GM19324 (cell line): ENCODE data around the gene UBR3.
"Not testable (repeated sequence)": the region's sequence is repeated elsewhere in the genome, so short reads cannot be mapped to it uniquely, and the experiment has no call there.

Experiments used
- ATAC-seq: cut with Tn5 transposase; IDR thresholded peaks from one replicate; pipeline ENCODE4 v1.9.1; 2021; ENCODE audit warnings: mild to moderate bottlenecking, moderate library complexity; ENCODE audit not compliant: unreplicated experiment, low FRiP score

UBR3 gene, protein sequence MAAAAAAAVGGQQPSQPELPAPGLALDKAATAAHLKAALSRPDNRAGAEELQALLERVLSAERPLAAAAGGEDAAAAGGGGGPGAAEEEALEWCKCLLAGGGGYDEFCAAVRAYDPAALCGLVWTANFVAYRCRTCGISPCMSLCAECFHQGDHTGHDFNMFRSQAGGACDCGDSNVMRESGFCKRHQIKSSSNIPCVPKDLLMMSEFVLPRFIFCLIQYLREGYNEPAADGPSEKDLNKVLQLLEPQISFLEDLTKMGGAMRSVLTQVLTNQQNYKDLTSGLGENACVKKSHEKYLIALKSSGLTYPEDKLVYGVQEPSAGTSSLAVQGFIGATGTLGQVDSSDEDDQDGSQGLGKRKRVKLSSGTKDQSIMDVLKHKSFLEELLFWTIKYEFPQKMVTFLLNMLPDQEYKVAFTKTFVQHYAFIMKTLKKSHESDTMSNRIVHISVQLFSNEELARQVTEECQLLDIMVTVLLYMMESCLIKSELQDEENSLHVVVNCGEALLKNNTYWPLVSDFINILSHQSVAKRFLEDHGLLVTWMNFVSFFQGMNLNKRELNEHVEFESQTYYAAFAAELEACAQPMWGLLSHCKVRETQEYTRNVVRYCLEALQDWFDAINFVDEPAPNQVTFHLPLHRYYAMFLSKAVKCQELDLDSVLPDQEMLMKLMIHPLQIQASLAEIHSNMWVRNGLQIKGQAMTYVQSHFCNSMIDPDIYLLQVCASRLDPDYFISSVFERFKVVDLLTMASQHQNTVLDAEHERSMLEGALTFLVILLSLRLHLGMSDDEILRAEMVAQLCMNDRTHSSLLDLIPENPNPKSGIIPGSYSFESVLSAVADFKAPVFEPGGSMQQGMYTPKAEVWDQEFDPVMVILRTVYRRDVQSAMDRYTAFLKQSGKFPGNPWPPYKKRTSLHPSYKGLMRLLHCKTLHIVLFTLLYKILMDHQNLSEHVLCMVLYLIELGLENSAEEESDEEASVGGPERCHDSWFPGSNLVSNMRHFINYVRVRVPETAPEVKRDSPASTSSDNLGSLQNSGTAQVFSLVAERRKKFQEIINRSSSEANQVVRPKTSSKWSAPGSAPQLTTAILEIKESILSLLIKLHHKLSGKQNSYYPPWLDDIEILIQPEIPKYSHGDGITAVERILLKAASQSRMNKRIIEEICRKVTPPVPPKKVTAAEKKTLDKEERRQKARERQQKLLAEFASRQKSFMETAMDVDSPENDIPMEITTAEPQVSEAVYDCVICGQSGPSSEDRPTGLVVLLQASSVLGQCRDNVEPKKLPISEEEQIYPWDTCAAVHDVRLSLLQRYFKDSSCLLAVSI (N-terminal part only)

DNA sequence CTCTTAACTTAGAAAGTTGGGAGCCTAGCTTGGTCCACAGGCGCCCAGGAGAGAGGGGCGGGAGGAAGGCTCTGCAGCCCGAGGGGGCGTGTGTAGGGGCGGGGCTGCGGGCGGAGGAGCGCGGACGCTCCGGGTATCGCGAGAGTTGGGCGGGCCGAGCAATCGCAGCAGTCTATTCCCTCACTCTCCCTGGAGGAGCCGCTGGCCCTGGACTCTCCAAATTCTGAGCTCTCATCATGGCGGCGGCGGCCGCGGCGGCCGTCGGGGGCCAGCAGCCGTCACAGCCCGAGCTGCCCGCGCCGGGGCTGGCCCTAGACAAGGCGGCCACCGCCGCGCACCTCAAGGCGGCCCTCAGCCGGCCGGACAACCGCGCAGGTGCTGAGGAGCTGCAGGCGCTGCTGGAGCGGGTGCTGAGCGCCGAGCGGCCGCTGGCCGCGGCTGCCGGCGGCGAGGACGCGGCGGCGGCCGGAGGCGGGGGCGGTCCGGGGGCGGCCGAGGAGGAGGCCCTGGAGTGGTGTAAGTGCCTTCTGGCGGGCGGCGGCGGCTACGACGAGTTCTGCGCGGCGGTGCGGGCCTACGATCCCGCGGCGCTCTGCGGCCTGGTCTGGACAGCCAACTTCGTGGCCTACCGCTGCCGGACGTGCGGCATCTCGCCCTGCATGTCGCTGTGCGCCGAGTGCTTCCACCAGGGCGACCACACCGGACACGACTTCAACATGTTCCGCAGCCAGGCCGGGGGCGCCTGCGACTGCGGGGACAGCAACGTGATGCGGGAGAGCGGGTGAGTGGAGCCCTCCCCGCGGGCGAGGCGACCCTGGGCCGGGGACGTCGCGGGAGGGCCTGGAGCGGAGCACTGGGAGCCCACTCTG lies at the start of gene UBR3:
Gene UBR3, plus strand, starts transcription at position 183 of the 869 bp plus-strand sequence. Its CDS starts 54 bp downstream, at position 237.
- peak; percentile 89 for ATAC-seq

DNA sequence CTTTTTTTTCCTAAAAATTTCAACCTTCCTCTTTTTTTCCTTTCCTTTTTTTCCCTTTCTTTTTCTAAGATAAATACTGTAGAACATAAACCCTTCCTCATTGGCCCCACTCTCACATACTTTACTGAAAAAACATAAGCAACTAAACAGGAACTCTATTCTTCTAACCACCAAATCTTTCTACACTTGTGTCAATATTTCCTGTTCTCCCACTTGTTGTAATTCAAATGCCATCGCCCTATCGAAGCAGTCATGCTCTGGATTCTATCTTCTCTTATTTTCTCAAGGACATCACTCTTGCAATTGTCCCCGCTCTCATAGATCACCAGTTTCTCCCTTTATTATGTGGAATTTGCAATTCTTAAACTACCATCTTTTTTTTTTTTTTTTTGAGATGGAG lies 48.8 kb upstream of the UBR3 start:
- no peak for ATAC-seq

DNA sequence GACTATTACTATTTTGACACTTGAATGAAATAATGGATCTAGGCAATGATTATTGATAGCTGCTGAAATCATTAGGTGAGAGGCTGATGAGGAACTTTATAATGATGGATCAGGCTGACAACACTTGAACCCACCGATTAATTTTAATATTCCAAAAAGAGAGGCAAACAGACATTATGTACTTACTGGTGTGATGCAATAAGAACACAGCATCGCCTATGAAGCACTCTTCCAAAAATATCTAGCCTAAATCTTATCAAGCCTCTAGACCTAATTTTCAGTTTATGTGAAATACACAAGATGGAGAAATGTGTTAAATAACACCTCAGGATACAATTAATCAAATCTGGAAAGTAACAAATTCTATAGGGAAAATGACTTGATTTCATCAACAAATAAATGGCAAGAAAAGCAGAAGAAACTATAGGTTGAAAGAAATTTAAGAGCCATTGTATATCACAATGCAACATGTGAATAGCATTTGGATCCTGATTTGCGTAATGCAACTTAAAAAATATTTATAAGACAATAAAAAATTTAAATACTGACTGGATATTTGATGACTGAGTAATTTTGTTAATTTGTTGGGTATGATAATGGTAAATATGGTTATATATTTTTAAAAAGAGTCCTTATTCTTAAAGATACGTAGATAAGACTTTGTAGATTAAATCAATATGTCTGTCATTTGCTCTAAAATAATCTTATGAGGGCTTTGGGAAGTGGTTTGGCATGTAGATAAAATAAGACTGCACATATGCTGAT lies 45.8 kb upstream of the UBR3 start:
- ATAC-seq = no peak

DNA sequence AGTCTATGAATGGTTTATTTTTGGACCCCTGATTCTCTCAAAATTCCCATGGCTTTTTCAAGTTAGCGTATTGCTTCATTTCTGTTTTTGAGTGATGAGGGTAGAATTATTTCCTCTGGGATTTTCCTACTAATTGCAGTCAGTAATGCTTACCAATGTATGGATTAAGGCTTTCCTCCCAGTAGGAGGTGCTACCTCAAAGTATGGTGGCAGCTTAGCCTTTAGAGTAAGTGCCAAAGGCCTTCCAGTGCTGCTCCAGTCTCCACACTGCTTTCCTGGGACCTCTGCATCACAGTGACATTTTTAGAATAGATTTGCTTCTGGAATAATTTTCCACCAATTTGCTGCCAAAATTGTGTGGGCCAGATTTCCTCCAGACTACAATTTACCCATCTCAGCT lies 44.7 kb upstream of the UBR3 start:
- no peak for ATAC-seq

DNA sequence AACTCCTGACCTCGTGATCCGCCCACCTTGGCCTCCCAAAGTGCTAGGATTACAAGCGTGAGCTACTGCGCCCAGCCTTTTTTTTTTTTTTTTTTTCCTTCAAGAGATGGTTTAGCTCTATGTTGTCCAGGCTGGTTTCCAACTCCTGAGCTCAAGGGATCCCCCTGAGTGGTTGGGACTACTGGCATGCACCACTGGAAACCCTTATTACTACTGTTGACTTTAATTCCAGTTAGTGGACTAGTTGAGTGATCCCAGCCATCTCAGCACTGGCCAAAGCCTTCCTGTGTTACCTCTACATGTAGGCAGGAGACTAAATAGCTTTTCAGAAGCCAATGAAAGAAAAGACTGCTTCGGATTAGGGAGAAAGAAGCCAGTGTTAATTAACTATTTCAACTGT lies 36.7 kb upstream of the UBR3 start:
- no peak for ATAC-seq

DNA sequence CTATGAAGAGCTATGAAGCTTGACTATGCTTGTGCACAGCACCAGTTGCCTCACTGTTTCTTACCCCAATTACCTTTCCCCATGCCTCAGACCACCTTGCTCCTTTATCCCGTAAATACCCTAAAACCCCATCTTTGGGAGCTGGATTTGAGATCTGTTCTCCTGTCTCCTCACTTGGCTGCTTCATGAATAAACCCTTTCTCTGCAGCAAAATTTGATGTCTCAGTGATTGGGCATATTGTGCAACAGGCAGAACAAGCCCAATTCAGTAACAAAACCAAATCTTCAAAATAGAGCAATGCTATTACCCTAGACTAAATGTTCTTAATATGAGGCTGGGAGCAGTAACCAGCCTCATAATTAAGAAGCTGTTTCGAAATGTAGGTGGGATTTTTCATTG lies 32.1 kb upstream of the UBR3 start:
- ATAC-seq = no peak

DNA sequence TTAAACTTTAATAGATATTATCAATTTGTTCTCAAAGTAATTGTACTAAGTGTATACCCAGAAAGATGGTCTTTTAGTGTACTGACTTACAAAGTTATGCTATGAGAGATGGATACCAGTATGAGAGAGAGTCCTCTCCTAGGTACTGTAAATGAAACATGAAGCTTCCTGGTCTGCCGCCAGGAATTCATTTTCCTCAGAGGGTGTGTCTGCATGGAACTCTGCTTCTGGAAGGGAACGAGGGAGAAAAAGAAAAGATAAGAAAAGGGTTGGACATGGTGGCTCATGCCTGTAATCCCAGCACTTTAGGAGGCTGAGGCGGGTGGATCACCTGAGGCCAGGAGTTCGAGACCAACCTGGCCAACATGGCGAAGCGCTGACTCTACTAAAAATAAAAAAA lies 30.8 kb upstream of the UBR3 start:
- no peak for ATAC-seq

DNA sequence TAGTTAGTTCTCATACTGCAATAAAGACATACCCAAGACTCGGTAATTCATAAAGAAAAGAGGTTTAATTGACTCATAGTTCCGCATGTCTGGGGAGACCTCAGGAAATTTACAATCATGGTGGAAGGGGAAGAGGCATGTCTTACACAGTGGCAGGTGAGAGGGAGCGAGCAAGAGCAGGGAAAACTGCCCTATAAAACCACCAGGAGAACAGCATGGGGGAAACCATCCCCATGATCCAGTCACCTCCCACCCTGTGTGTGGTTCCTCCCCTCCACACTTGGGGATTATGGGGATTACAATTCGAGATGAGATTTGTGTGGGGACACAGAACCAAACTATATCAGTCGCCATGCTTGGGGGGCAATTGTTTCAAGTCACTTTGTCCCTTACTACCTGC lies 29.7 kb upstream of the UBR3 start:
- no peak for ATAC-seq

DNA sequence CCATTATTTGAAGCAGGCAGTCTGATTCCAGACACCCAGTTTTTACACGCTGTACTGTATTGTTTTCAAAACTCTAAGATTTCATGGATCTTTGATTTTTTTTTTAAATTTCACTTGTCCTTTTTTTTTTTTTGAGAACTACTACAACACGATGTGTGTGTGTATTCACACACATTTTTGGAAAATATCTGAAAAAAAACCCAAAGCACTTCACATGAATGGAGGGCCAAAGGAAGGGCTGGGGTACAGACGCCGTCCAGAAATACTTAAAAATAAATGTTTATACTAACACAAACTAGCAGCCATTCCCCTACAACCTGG lies 28.9 kb upstream of the UBR3 start:
- no peak for ATAC-seq

DNA sequence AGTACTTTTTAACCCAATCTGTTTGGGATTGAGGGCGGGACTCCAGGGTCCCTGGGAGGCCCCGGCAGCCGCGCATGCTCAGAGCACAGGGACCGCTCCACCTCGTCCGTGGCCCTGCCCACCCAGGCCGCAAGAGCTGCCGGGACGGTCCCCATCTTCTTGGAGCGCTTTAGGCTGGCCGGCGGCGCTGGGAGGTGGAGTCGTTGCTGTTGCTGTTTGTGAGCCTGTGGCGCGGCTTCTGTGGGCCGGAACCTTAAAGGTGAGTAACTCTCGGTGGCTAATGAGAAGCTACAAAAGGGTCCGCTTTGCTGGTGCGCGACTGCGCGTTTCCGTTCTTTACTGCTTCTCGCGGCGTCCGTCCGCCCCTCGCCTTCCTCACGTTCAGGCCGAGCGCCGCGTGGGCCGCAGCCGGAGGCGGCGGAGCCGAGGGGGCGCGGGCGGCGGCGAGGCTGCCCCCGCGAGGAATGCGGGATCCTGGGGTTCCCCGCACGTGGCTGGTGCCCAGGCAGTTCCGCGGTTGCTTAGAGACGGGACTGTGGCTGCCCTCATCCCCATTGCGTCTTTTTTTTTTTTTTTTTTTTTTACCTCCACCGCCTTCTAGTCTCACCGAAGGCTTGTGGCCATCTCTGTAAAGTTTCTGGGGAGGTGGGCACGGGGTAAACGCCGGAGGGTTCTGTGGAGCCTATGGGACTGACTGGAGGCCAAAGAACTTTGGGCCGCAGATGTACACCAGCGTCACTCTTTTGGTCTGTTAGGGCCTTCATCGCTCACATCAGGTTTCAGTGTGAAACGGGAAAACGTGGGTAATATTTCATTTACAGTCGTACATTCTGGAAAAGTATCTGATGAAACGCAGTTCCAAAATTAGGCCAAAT lies 28.3 kb upstream of the UBR3 start, which contains the start of gene SSB:
Gene SSB, plus strand, starts transcription at position 154 of the 875 bp plus-strand sequence. CDS start 2,090 bp downstream, outside the sequence.
- ATAC-seq = peak; percentile 98

DNA sequence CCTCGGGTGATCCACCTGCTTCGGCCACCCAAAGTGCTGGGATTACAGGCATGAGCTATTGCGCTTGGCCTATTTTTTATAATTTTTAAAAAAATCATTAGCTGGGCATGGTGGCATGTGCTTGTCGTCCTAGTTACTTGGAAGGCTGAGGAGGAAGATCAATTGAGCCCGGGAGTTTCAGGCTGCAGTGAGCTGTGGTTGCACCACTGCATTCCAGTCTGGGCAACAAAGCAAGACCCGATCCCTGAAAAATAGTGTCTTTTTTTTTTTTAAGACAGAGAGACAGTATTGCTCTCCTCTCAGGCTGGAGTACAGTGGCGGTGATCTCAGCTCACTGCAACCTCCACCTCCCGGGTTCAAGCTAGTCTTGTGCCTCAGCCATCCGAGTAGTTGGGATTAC lies 23.8 kb upstream of the UBR3 start:
- ATAC-seq = no peak

DNA sequence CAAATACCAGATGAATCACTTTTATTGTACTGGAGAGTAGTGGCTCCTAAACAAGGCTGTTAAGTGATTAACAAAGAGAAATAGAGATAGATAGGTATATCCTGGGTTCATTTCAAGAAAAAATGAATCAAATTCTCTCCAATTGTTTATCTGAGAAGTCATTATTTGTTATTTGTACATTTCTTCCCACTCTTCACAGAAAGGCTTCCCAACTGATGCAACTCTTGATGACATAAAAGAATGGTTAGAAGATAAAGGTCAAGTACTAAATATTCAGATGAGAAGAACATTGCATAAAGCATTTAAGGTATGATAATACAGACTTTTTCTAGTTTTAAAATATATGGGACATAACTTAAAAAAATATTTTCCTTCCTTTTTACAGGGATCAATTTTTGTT lies 20.7 kb upstream of the UBR3 start:
- no peak for ATAC-seq

DNA sequence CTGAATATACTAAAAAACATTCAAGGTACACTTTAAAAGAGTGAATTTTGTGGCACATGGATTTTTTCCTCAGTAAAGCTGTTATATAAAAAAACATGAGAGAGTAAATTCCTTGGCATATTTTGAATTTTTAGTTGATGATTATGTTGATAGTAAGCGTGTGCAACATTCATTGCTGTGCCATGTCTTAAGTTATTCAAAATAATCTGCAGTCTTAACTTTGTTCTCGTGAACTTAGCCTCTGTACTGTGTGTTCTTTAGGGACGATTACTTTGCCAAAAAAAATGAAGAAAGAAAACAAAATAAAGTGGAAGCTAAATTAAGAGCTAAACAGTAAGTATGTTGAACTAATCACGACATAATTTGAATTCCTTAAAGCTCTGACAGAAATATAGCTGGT lies 19.0 kb upstream of the UBR3 start:
- ATAC-seq = no peak

DNA sequence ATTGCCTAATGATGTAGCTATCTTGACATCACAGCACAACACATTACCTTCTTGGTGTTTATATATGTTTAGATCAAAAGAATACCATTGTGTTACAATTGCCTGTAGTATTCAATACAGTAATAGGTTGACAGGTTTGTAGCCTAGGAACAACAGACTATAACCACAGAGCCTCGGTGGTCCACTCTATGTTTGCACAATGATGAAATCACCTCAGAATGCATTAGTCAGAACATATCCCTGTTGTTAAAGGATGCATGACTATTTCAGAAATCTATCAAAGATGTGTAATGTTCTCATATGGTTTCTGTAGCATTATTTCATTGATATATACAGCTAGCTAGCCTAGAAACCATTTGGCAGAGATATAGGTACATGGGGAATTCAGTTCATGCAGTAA lies 11.4 kb upstream of the UBR3 start:
- ATAC-seq = no peak

DNA sequence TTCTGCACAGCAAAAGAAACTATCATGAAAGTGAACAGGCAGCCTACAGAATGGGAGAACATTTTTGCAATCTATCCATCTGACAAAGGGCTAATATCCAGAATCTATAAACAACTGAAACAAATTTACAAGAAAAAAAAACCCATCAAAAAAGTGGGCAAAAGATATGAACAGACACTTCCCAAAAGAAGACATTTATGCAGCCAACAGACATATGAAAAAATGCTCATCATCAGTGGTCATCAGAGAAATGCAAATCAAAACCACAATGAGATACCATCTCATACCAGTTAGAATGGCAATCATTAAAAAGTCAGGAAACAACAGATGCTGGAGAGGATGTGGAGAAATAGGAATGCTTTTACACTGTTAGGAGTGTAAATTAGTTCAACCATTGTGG lies 10.3 kb upstream of the UBR3 start:
- ATAC-seq = not testable (repeated sequence)

DNA sequence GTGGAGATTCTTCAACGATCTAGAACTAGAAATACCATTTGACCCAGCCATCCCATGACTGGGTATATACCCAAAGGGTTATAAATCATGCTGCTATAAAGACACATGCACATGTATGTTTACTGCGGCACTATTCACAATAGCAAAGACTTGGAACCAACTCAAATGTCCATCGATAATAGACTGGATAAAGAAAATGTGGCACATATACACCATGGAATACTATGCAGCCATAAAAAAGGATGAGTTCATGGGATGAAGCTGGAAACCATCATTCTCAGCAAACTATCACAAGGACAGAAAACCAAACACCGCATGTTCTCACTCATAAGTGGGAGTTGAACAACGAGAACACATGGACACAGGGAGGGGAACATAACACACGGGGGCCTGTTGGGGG lies 9.9 kb upstream of the UBR3 start:
- ATAC-seq = not testable (repeated sequence)

DNA sequence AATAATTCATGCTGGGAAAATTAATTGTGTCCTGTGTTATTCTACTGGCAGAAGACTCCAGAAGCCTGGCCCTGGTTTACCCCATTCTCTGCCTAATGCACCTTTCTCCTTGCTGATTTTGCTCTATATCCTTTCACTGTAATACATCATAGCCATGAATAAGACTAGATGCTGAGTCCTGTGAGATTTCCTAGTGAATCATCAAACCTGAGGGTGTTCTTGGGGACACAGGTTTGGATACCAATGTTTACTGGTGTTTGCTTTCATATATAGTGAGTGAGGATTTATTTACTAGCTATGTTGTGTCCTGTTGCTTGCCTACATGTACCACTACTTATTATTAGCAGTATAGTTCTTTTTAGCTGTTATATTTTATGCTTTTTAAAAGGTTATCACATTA lies 9.0 kb upstream of the UBR3 start:
- ATAC-seq = no peak

DNA sequence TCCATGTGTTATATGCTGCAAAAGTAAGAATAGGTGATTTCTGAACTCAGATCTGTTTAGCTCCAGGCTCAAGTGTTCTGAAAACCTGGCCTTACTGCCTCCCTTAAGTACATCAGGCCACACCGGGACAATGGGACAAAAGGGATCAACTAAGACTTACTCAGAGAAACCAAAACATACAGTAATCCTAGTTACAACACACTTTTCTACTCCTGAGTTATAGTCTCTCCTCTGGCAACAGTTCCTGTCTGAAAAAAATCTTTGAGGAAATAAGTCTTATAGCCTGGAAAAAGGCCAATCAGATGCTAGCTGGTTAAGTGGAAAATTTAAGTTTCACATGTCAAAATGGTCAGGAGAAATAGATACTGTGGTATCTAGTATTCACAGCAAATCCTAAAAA lies 8.1 kb upstream of the UBR3 start:
- no peak for ATAC-seq
